GM18873 (cell line): ENCODE data around the gene TMEM235.
"Not testable (repeated sequence)": the region's sequence is repeated elsewhere in the genome, so short reads cannot be mapped to it uniquely, and the experiment has no call there.

Experiments used
- ATAC-seq: cut with Tn5 transposase; IDR thresholded peaks from one replicate; pipeline ENCODE4 v1.9.1; 2021; ENCODE audit warnings: mild to moderate bottlenecking, moderate library complexity, moderate number of reproducible peaks; ENCODE audit not compliant: unreplicated experiment, low FRiP score

Gene TMEM235

GRCh38 chr17:78214706-78215061 lies 16.7 kb upstream of the TMEM235 start:
- ATAC-seq = no peak

- no peak for ATAC-seq
These were observed 11.9 kb upstream of the TMEM235 start for GRCh38 chr17:78219396-78220150.

- ATAC-seq = no peak
These were observed 8.4 kb upstream of the TMEM235 start for GRCh38 chr17:78223061-78223460.

DNA sequence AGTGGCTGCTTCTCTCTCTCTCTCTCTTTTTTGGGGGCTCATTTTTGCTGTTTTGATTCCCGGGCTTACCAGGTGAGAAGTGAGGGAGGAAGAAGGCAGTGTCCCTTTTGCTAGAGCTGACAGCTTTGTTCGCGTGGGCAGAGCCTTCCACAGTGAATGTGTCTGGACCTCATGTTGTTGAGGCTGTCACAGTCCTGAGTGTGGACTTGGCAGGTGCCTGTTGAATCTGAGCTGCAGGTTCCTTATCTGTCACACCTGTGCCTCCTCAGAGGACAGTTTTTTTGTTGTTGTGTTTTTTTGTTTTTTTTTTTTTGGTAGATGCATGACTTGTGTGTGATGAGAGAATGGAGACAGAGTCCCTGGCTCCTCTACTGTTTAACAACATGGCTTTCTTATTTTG lies 7.7 kb upstream of the TMEM235 start:
- ATAC-seq = no peak

DNA sequence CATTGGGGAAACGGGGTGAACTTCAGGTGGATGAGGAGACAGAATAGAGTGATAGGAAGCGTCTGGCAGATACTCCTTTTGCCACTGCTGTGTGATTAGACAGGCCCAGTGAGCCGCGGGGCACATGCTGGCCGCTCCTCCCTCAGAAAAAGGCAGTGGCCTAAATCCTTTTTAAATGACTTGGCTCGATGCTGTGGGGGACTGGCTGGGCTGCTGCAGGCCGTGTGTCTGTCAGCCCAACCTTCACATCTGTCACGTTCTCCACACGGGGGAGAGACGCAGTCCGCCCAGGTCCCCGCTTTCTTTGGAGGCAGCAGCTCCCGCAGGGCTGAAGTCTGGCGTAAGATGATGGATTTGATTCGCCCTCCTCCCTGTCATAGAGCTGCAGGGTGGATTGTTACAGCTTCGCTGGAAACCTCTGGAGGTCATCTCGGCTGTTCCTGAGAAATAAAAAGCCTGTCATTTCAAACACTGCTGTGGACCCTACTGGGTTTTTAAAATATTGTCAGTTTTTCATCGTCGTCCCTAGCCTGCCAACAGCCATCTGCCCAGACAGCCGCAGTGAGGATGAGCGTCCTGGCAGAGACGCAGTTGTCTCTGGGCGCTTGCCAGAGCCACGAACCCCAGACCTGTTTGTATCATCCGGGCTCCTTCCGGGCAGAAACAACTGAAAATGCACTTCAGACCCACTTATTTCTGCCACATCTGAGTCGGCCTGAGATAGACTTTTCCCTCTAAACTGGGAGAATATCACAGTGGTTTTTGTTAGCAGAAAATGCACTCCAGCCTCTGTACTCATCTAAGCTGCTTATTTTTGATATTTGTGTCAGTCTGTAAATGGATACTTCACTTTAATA lies 7.0 kb upstream of the TMEM235 start:
- no peak for ATAC-seq

- no peak for ATAC-seq
These were observed 6.2 kb upstream of the TMEM235 start for GRCh38 chr17:78225088-78225865.

DNA sequence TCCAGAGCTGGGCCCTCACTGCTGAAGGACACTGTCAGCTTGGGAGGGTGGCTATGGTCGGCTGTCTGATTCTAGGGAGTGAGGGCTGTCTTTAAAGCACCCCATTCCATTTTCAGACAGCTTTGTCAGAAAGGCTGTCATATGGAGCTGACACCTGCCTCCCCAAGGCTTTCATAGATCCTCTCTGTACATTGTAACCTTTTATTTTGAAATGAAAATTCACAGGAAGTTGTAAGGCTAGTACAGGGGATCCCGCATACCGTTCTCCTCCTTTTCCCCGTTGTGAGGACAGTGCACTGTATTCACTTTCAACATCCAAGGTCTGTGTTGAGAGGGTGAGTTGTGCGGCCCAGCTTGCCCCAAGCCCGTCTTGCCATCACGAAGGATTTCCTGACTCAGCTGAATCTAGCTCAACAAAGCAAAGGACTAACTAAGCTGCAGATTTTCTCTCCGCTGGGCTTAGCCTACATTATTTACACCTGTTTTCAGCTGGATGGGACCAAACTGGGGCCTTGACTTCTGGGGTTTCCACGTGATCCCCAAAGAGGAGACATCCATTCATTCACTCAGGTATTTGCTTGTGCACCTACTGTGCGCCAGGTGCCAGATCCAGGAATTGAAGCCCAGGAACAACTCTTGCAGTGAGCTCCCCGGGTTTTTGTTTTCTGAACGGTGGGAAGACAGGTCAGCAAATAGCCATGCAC lies 5.2 kb upstream of the TMEM235 start:
- no peak for ATAC-seq

DNA sequence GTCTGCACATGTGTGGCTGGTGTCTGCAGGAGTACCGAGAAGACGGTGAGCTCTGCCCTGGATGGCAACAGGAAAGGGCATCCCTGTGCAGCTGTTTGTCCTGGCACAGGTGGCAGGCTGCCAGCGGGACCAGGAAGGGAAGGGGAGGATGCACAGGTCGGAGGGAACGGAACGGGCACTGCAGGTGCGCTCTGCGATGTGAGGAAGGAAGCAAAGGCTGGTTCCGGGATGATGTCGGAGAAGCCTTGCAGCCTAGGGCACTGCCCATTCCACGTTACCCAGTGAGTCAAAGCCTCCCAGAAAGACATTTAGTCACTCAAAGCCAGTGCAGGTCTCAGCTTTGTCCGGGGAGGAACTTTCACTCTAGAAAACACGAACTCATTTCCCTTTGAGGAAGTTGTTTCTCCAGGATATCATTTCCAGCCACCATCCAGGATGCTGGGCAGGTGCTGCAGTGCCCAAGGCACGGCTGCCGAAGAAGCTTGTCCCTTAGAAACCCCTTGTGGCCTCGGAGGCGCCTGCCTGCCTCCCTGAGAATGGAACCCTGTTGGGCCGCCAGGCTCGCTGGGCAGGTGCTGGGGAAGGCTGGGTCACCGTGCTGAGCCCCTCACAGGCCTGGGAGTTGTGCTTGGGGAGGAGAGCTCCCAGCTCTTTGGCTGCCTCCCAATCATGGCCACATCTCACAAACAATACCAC lies 4.5 kb upstream of the TMEM235 start:
- no peak for ATAC-seq

DNA sequence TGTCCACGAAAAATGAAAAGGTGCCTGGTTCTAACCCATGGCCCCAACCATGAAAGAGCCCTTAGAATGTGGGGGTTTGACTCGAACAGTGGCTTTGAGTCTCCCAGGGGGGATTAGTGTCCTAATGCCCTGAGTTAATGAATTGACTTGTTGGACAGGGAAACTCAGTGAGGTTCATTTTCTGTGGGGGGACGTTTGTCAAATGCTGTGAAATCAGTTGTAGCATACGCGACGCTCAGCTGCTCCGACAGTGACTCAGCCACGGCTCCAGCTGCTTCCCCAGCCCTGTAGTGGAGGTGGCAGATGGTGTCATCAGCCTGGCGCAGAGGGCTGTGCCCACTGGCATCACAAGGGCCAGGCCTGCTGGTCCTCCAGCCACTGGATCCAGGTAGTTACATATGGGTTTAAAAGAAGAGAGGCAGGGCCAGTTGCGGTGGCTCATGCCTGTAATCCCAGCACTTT lies 3.9 kb upstream of the TMEM235 start:
- no peak for ATAC-seq

DNA sequence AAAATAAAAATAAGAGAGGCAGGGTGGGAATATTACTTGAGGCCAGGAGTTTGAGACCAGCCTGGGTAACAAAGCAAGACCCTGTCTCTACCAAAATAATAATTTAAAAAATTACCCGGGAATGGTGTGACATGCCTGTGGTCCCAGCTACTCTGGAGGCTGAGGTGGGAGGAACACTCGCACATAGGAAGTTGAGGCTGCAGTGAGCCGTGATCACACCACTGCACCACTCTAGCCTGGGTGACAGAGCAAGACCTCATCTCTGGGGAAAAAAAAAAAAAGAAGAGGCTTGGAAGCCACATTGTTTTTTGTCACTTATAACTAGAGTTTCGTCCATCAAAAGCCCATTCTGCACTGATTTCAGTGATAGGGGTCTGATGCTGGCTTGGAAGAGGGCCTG lies 3.3 kb upstream of the TMEM235 start:
- no peak for ATAC-seq

DNA sequence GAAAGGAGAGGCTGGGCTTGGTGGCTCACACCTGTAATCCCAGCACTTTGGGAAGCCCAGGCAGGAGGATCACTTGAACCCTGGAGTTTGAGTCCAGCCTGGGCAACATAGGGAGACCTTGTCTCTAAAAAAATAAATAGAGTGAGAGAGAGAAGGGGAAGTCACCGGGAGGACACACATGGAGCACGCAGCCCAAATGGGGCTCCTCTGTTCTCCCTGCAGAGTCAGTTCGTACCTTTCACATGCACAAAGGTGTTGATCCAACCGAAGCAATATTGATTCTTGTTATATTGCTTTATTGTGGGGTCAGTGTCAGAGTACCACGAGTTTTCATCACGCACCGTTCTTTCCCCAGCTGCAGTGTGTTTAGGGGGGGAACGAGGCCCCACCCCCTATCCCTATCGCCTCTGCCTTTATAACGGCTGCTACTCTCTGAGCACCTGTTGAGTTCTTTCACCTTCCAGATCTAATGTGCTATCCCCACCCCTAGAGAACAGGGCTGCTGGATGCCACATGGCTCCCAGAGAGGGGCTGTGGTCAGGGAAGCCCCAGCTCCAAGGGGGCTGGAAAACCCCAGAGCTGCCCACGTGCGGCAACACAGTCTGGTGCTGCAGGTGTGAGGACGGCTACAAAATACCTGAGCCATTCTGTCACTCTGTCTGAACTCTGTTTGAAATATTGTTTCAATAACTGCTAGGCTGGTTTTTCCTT lies 1.0 kb upstream of the TMEM235 start:
- ATAC-seq = no peak

- ATAC-seq = no peak
These were observed 794 bp downstream of the TMEM235 start for GRCh38 chr17:78231991-78232858.

DNA sequence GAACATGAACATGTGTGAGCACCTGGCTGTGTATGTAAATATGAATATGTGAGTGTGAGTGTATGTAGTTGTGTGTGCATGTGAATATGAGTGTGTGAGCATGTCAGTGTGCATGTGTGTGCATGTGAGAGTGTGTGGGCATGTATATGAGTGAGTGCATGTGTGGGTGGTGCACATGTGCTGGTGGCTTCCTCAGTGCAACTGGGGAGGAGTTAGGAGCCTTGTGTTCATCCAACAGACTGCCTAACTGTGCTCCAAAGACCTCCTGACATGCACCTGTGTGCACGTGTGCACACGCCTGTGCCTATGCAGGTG lies 1.4 kb downstream of the TMEM235 start:
- ATAC-seq = no peak

DNA sequence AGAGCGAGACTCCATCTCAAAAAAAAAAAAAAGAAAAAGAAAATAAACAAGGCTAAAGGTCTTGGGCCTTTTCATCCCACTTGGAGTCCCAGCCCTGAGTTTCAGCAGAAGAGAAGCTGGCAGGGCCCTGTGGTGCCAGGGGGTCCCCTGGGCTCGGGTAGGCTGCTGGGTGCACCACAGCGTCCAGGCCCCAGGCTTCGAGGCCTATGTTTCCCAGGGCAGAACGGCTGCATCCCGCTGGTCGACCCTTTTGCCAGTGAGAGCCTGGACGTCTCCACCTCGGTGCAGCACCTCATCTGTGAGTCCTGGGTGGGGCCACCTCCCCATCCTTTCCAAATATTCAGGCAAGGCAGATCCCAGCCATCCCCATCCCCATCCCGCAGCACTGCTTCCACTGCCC lies 2.2 kb downstream of the TMEM235 start:
- no peak for ATAC-seq

GRCh38 chr17:78234261-78234865 lies 2.9 kb downstream of the TMEM235 start:
- no peak for ATAC-seq

DNA sequence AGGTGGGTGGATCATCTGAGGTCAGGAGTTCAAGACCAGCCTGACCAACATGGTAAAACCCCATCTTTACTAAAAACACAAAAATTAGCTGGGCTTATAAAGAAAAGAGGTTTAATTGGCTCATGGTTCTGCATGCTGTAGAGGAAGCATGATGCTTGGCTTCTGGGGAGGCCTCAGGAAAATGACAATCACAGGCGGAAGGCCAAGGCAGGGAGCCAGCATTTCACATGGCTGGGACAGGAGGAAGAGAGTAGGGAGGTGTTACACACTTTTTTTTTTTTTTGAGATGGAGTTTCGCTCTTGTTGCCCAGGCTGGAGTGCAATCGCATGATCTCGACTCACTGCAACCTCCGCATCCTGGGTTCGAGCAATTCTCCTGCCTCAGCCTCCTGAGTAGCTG lies 3.6 kb downstream of the TMEM235 start:
- not testable (repeated sequence) for ATAC-seq

DNA sequence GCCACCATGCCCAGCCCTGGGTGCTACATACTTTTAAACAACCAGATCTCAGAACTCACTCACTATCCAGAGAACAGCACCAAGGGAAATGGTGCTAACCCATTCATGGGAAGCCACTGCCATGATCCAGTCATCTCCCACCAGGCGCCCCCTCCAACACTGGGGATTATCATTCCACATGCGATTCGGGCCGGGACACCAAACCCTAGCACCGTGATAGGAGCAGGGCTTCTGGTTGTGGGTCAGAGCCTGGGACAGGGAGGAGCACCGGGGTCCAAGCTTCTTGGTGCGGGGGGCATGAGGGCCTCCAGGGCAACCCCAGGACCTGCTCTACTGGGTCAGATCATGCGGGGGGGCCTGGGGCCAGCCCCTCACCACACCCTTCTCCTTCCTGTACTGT lies 4.5 kb downstream of the TMEM235 start:
- ATAC-seq = no peak
